ENCODE measurements around the gene TEAD1. TPM values are rescaled to one million over a fixed set of nuclear protein-coding genes. Genes with fewer than 3 reads are reported as not detected.

The TEAD1 gene
- polyA plus RNA-seq, 1 donor from 2014 or later = 12.2 TPM

DNA sequence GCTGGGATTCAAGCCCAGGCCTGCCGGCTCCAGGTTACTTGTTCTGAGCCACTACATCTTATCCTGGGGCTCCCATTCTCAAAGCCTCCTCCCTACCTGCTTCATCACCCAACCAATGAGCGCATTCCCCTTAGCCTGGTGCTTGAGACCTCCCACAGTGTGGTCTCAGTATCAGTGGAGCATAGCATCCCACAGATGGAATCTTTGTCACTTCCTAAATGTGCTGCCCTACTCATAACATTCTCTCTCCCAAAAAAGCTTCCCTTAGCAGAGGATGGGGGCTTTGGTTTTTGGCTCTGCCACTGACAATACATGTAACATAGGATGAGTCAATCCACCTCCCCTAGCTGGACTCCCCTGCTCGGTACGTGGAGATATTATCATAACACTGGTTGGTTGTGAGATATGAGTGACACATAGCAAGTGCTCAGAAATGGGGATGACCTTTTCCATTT lies 28.8 kb downstream of the TEAD1 start:
- no peaks in the 10 kb centered on the region for H4K20me1 ChIP-seq (ENCODE audit: insufficient read depth)
- no peaks in the 10 kb centered on the region for H3K27me3 ChIP-seq (ENCODE audit: insufficient read depth, low read depth, low read length)
- H3K27ac ChIP-seq (ENCODE audit: low read length) = no peak overlapping the region
- H3K9ac ChIP-seq (ENCODE audit: low read length) = no peak overlapping the region
- H3K9me2 ChIP-seq (ENCODE audit: insufficient read depth, low read length) = no peaks in the 10 kb centered on the region
- no peaks in the 10 kb centered on the region for H3K36me3 ChIP-seq (ENCODE audit: insufficient read depth, low read length)
- no peaks in the 10 kb centered on the region for H3F3A ChIP-seq (ENCODE audit: insufficient read depth, low read length, poor library complexity, severe bottlenecking)
- H2AFZ ChIP-seq (ENCODE audit: low read depth, low read length) = no peak overlapping the region
- H3K4me3 ChIP-seq (ENCODE audit: low read length) = no peak overlapping the region
- TF ChIP-seq MXI1 (conservative IDR thresholded peaks at IDR 0.05; ENCODE audit: poor library complexity, severe bottlenecking) = no peak
- TF ChIP-seq EP300 (conservative IDR thresholded peaks at IDR 0.05; ENCODE audit: poor library complexity, severe bottlenecking) = no peak
- no peak for TF ChIP-seq EZH2 (IDR thresholded peaks at IDR 0.05; ENCODE audit: borderline replicate concordance, insufficient read depth, low read length, poor library complexity, severe bottlenecking)
- no peaks in the 10 kb centered on the region for H3K9me3 ChIP-seq (ENCODE audit: low read length)
- H3K79me2 ChIP-seq (replicated peaks; ENCODE audit: insufficient read depth, low read length) = peaks cover 71% of the 10 kb centered on the region
- H3K4me2 ChIP-seq (ENCODE audit: low read length) = no peak overlapping the region

DNA sequence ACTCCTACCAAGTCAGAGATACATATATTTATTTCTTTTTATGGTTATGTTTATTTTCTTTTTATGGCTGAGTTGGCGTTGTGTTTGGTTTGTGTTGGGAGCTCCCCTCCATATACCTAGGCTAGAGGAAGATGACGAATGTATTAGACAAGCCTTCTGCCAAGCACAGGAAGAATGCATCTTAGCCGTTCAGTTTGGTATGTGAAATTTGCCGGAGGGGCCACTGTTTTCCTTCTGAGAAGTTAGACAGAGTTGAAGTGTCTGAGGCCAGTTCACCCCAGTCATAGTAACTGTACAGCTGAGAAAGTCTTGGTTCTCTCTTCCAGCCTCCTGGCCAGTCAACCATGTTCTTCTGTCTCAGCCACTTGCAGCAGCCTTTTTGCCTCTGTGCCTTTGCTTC lies 29.8 kb downstream of the TEAD1 start:
- H3F3A ChIP-seq (ENCODE audit: insufficient read depth, low read length, poor library complexity, severe bottlenecking) = no peaks in the 10 kb centered on the region
- H3K27ac ChIP-seq (ENCODE audit: low read length) = no peak overlapping the region
- H3K9ac ChIP-seq (ENCODE audit: low read length) = no peak overlapping the region
- no peak overlapping the region for H2AFZ ChIP-seq (ENCODE audit: low read depth, low read length)
- H3K9me3 ChIP-seq (ENCODE audit: low read length) = no peaks in the 10 kb centered on the region
- H3K36me3 ChIP-seq (ENCODE audit: insufficient read depth, low read length) = no peaks in the 10 kb centered on the region
- no peaks in the 10 kb centered on the region for H3K27me3 ChIP-seq (ENCODE audit: insufficient read depth, low read depth, low read length)
- H3K79me2 ChIP-seq (replicated peaks; ENCODE audit: insufficient read depth, low read length) = peaks cover 64% of the 10 kb centered on the region
- H3K4me3 ChIP-seq (ENCODE audit: low read length) = no peak overlapping the region
- H4K20me1 ChIP-seq (ENCODE audit: insufficient read depth) = no peaks in the 10 kb centered on the region
- no peak overlapping the region for H3K4me2 ChIP-seq (ENCODE audit: low read length)
- no peak for TF ChIP-seq CTCF (IDR thresholded peaks at IDR 0.05; ENCODE audit: poor library complexity, severe bottlenecking)
- no peak for TF ChIP-seq EZH2 (IDR thresholded peaks at IDR 0.05; ENCODE audit: borderline replicate concordance, insufficient read depth, low read length, poor library complexity, severe bottlenecking)
- TF ChIP-seq TAF1 (IDR thresholded peaks at IDR 0.05; ENCODE audit: low read depth) = no peak
- TF ChIP-seq MXI1 (conservative IDR thresholded peaks at IDR 0.05; ENCODE audit: poor library complexity, severe bottlenecking) = no peak
- H3K9me2 ChIP-seq (ENCODE audit: insufficient read depth, low read length) = no peaks in the 10 kb centered on the region

DNA sequence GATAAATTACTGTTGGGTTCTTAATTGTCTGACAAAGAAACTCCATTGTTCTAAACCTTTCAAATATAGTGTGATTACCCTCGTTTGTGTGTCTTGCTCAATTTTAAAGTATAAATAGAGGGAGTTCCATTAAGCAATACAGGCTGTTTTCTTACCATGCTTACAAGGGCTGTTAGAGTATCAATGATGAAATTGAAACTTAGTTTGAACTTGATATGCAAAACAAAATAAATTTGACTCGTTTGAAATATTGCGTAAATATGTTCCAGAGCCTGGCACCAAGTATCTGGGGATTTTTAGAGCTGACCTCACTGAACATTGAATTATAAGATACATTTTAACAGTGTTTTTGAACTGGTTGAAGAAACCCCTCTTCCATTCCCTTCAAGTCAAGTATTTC lies 31.7 kb downstream of the TEAD1 start:
- H3K9me3 ChIP-seq (ENCODE audit: low read length) = no peaks in the 10 kb centered on the region
- no peaks in the 10 kb centered on the region for H3F3A ChIP-seq (ENCODE audit: insufficient read depth, low read length, poor library complexity, severe bottlenecking)
- no peaks in the 10 kb centered on the region for H3K36me3 ChIP-seq (ENCODE audit: insufficient read depth, low read length)
- no peaks in the 10 kb centered on the region for H3K9me2 ChIP-seq (ENCODE audit: insufficient read depth, low read length)
- H3K4me3 ChIP-seq (ENCODE audit: low read length) = no peak overlapping the region
- no peak overlapping the region for H3K4me2 ChIP-seq (ENCODE audit: low read length)
- H2AFZ ChIP-seq (ENCODE audit: low read depth, low read length) = no peak overlapping the region
- TF ChIP-seq RAD21 (conservative IDR thresholded peaks at IDR 0.05) (no peak), EP300 (conservative IDR thresholded peaks at IDR 0.05; ENCODE audit: poor library complexity, severe bottlenecking) (no peak), MXI1 (conservative IDR thresholded peaks at IDR 0.05; ENCODE audit: poor library complexity, severe bottlenecking) (no peak), REST (IDR thresholded peaks at IDR 0.05; ENCODE audit: borderline replicate concordance) (no peak)
- H3K27ac ChIP-seq (ENCODE audit: low read length) = no peak overlapping the region
- no peaks in the 10 kb centered on the region for H3K27me3 ChIP-seq (ENCODE audit: insufficient read depth, low read depth, low read length)
- H4K20me1 ChIP-seq (ENCODE audit: insufficient read depth) = no peaks in the 10 kb centered on the region
- no peak overlapping the region for H3K9ac ChIP-seq (ENCODE audit: low read length)
- H3K79me2 ChIP-seq (replicated peaks; ENCODE audit: insufficient read depth, low read length) = peaks cover 52% of the 10 kb centered on the region

All from neural cell (in vitro differentiated cells).